ENCODE data around the gene ARPC4.

Gene ARPC4

DNA sequence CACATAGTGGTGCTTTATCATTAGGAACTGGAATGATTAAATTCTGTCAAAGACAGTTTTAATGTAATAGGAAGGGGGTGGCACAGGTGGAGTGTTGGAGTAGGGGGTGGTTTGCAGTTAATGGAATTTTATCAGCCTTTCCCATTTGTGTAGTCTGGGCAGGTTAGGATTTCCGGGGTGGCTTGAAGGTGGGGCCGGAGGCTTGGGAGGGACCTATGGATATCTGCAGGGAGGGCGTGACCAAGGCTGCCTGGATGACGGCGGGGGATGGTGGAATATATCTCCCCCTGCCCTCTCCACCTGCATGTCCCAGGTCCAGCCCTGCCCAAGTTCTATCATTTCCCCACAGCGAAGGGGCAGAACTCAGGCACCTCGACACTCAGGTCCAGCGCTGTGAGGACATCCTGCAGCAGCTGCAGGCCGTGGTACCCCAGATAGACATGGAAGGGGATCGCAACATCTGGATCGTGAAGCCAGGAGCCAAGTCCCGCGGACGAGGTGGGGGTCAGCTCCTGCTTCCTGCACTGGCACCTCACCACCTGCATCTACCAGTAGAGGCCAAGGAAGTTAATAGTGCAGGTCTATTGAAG, 32.7 kb downstream of the ARPC4 start:
- Histone ChIP-seq H3K27me3 (ENCODE audit: insufficient read depth, low read length) (no peaks in the 10 kb centered on the region), H3K4me1 (ENCODE audit: insufficient read depth, low read length, severe bottlenecking) (no peaks in the 10 kb centered on the region), H3K9me3 (ENCODE audit: low read length) (no peaks in the 10 kb centered on the region), H3K4me2 (ENCODE audit: low read length) (no peak overlapping the region), H3F3A (ENCODE audit: insufficient read depth, low read length) (no peaks in the 10 kb centered on the region), H3K27ac (ENCODE audit: low read depth, low read length, poor library complexity, severe bottlenecking) (no peak overlapping the region), H2AFZ (ENCODE audit: low read length) (no peak overlapping the region), H3K36me3 (ENCODE audit: insufficient read depth, low read length) (peaks cover 16% of the 10 kb centered on the region), H3K4me3 (ENCODE audit: low read depth, low read length, poor library complexity, severe bottlenecking) (no peak overlapping the region), H3K9me2 (ENCODE audit: low read depth, low read length) (no peaks in the 10 kb centered on the region), H3K79me2 (ENCODE audit: insufficient read depth, low read length) (no peaks in the 10 kb centered on the region), H3K9ac (ENCODE audit: low read length) (no peak overlapping the region), H4K20me1 (ENCODE audit: insufficient read depth, low read length) (no peaks in the 10 kb centered on the region)
- TF ChIP-seq, protein P1, sequence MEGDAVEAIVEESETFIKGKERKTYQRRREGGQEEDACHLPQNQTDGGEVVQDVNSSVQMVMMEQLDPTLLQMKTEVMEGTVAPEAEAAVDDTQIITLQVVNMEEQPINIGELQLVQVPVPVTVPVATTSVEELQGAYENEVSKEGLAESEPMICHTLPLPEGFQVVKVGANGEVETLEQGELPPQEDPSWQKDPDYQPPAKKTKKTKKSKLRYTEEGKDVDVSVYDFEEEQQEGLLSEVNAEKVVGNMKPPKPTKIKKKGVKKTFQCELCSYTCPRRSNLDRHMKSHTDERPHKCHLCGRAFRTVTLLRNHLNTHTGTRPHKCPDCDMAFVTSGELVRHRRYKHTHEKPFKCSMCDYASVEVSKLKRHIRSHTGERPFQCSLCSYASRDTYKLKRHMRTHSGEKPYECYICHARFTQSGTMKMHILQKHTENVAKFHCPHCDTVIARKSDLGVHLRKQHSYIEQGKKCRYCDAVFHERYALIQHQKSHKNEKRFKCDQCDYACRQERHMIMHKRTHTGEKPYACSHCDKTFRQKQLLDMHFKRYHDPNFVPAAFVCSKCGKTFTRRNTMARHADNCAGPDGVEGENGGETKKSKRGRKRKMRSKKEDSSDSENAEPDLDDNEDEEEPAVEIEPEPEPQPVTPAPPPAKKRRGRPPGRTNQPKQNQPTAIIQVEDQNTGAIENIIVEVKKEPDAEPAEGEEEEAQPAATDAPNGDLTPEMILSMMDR (IDR thresholded peaks at IDR 0.05; ENCODE audit: low read length), result no peak
- no peak for TF ChIP-seq EZH2 (IDR thresholded peaks at IDR 0.05; ENCODE audit: borderline replicate concordance, low read length)

DNA sequence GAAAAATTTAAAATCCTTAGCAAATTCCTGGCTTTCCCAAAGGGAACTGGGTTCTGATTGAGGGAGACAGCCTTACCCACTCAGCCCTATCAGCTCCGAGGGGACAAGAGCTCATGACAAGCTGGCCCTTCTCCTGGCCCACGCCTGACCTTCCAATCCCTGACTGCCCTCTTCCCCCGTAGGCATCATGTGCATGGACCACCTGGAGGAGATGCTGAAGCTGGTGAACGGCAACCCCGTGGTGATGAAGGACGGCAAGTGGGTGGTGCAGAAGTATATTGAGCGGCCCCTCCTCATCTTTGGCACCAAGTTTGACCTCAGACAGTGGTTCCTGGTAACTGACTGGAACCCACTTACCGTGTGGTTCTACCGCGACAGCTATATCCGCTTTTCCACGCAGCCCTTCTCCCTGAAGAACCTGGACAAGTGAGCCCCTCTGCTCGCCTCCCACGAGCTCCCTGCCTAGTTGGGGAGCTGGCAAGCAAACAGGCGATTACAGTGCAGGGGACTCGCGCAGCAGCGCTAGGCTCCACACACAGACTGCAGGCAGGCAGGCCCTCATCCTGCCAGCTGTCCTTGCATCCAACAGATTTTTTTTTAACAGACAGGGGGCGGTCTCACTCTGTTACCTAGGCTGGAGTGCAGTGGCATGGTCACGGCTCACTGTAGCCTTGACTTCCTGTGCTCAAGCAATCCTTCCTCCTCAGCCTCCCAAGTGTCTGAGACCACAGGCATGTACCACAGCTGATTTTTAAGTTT, 34.1 kb downstream of the ARPC4 start:
- Histone ChIP-seq H3K36me3 (ENCODE audit: insufficient read depth, low read length) (peaks cover 22% of the 10 kb centered on the region), H3K4me1 (ENCODE audit: insufficient read depth, low read length, severe bottlenecking) (no peaks in the 10 kb centered on the region), H2AFZ (ENCODE audit: low read length) (no peak overlapping the region), H4K20me1 (ENCODE audit: insufficient read depth, low read length) (no peaks in the 10 kb centered on the region), H3K9me2 (ENCODE audit: low read depth, low read length) (no peaks in the 10 kb centered on the region), H3K9ac (ENCODE audit: low read length) (no peak overlapping the region), H3K4me2 (ENCODE audit: low read length) (no peak overlapping the region), H3K27me3 (ENCODE audit: insufficient read depth, low read length) (no peaks in the 10 kb centered on the region), H3K9me3 (ENCODE audit: low read length) (no peaks in the 10 kb centered on the region), H3K4me3 (ENCODE audit: low read depth, low read length, poor library complexity, severe bottlenecking) (no peak overlapping the region), H3F3A (ENCODE audit: insufficient read depth, low read length) (no peaks in the 10 kb centered on the region), H3K27ac (ENCODE audit: low read depth, low read length, poor library complexity, severe bottlenecking) (no peak overlapping the region), H3K79me2 (ENCODE audit: insufficient read depth, low read length) (no peaks in the 10 kb centered on the region)
- TF ChIP-seq, protein P1 (IDR thresholded peaks at IDR 0.05; ENCODE audit: low read length), result peak; percentile 49
- TF ChIP-seq EZH2 (IDR thresholded peaks at IDR 0.05; ENCODE audit: borderline replicate concordance, low read length), result no peak

DNA sequence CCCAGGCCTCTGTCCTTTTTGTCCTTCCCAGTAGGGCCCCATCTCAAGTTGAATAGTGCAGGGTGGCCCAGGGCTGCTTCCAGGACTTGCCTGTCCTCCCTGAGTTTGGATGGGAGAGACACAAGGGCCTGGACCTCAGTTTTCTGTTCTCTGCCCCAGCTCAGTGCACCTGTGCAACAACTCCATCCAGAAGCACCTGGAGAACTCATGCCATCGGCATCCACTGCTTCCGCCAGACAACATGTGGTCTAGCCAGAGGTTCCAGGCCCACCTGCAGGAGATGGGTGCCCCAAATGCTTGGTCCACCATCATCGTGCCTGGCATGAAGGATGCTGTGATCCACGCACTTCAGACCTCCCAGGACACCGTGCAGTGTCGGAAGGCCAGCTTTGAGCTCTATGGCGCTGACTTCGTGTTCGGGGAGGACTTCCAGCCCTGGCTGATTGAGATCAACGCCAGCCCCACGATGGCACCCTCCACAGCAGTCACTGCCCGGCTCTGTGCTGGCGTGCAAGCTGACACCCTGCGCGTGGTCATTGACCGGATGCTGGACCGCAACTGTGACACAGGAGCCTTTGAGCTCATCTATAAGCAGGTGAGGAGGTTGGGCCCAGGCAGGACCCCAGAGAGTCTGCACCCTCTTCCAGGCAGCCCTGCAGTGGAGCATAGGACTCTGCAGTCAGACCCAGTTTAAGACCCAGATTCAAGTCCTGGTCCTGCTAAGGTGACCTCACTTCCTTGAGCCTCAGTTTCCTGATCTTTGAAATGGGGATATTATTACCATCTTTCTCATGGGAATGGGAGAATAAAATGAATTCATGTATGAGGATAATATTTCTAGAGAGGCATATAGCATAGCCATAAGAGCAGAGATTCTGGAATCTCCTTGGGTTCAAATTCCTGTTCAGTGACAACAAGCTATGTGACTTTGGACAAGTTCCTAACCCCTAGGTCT, 36.2 kb downstream of the ARPC4 start:
- no peaks in the 10 kb centered on the region for H3F3A ChIP-seq (ENCODE audit: insufficient read depth, low read length)
- no peak overlapping the region for H2AFZ ChIP-seq (ENCODE audit: low read length)
- H3K9me2 ChIP-seq (ENCODE audit: low read depth, low read length), result no peaks in the 10 kb centered on the region
- H3K36me3 ChIP-seq (ENCODE audit: insufficient read depth, low read length), result peaks cover 37% of the 10 kb centered on the region
- TF ChIP-seq EZH2 (IDR thresholded peaks at IDR 0.05; ENCODE audit: borderline replicate concordance, low read length), result no peak
- TF ChIP-seq, protein P1 (IDR thresholded peaks at IDR 0.05; ENCODE audit: low read length), result no peak
- no peaks in the 10 kb centered on the region for H3K9me3 ChIP-seq (ENCODE audit: low read length)
- H3K27ac ChIP-seq (ENCODE audit: low read depth, low read length, poor library complexity, severe bottlenecking), result no peak overlapping the region
- no peak overlapping the region for H3K4me3 ChIP-seq (ENCODE audit: low read depth, low read length, poor library complexity, severe bottlenecking)
- no peaks in the 10 kb centered on the region for H3K27me3 ChIP-seq (ENCODE audit: insufficient read depth, low read length)
- no peak overlapping the region for H3K9ac ChIP-seq (ENCODE audit: low read length)
- no peak overlapping the region for H3K4me2 ChIP-seq (ENCODE audit: low read length)
- no peaks in the 10 kb centered on the region for H4K20me1 ChIP-seq (ENCODE audit: insufficient read depth, low read length)
- no peaks in the 10 kb centered on the region for H3K79me2 ChIP-seq (ENCODE audit: insufficient read depth, low read length)
- no peaks in the 10 kb centered on the region for H3K4me1 ChIP-seq (ENCODE audit: insufficient read depth, low read length, severe bottlenecking)
